Retinal pigment epithelial cell (primary cell): Measurements from ENCODE around the gene SIRPA.

ENCODE experiments used
- DNase-seq: peaks from one replicate; pipeline ENCODE4 v3.0.0-alpha.2; 2010; ENCODE audit warnings: low read depth
- H3K4me3 ChIP-seq: 2 replicates; pipeline ENCODE4 v1.5.1; 2011; ENCODE audit warnings: mild to moderate bottlenecking, low read length, control low read depth, moderate library complexity
- TF ChIP-seq, protein P1 (sequence below): conservative IDR thresholded peaks from 2 replicates; pipeline ENCODE4 v1.5.1; 2011; ENCODE audit warnings: low read depth, low read length, control low read depth, inconsistent platforms

The SIRPA gene

DNA sequence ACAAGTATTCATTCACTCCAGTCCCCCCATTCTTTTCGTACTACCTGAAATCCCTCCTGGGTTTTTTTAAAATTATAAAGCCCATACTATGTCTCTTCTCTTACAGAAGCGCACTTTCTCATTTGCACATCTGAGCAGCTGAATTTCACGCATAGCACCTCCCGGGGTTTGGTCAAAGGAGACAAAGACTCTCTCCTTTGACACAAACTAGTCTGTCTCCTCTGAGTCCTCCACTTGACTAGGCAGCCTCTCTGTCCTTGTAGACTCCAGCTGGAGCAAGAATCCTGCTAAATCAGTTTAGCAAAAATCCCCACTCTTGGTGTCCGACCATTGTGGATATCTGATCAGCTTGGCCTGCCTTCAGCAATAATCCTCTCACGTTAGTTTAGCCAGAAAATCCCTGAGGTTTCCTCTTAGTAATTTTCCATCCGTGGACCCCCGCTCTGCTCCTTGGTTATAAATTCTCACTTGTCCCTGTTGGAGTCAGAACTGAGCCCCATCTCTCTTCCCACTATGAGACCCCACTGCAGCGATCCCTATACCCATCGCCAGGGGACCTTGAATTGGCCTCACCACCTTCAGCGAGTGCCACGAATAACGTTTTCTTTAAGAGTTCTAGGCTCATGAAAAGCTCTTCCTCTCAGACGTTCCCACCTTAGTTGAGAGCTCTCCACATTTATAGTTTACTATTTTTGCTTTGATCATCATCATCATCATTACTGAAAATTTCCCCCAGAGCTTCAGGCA is 69.6 kb downstream of the SIRPA start:
- DNase-seq, result no peak
- no peak overlapping the region for H3K4me3 ChIP-seq
- TF ChIP-seq, protein P1, sequence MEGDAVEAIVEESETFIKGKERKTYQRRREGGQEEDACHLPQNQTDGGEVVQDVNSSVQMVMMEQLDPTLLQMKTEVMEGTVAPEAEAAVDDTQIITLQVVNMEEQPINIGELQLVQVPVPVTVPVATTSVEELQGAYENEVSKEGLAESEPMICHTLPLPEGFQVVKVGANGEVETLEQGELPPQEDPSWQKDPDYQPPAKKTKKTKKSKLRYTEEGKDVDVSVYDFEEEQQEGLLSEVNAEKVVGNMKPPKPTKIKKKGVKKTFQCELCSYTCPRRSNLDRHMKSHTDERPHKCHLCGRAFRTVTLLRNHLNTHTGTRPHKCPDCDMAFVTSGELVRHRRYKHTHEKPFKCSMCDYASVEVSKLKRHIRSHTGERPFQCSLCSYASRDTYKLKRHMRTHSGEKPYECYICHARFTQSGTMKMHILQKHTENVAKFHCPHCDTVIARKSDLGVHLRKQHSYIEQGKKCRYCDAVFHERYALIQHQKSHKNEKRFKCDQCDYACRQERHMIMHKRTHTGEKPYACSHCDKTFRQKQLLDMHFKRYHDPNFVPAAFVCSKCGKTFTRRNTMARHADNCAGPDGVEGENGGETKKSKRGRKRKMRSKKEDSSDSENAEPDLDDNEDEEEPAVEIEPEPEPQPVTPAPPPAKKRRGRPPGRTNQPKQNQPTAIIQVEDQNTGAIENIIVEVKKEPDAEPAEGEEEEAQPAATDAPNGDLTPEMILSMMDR, result peak; percentile 39

GRCh38 chr20:1965520-1966351 is 70.5 kb downstream of the SIRPA start:
- no peak overlapping the region for H3K4me3 ChIP-seq

DNA sequence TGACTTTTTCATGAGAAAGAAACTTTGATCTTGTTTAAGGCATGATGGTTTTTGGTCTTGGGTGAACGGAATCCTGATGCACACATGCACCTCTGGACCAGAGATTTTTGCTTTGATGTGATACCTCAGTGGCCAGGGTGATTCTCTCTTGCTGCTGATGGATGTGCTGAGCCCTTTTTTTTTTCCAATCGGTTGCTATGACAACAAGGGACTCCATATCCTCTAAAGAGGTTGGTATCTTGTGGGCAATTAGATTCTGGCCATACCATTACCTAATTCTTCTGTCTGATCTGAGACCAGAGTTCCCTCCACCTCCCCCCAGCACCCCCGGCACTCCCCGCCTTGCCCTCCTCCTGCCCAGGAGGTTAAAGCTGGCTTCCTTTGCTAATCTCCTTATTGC is 73.8 kb downstream of the SIRPA start:
- no peak for DNase-seq
- TF ChIP-seq, protein P1, result no peak
- H3K4me3 ChIP-seq, result no peak overlapping the region

More at GRCh38 chr20:1965520-1966351, 70.5 kb downstream of the SIRPA start:
- TF ChIP-seq, protein P1, result peak; percentile 90
- no peak for DNase-seq

- no peak for DNase-seq
- H3K4me3 ChIP-seq, result no peak overlapping the region
- TF ChIP-seq, protein P1, result no peak
These were observed 76.8 kb downstream of the SIRPA start for GRCh38 chr20:1971893-1972586.

- TF ChIP-seq, protein P1, result no peak
- no peak for DNase-seq
- no peak overlapping the region for H3K4me3 ChIP-seq
These were observed 78.6 kb downstream of the SIRPA start for GRCh38 chr20:1973601-1974440.

DNA sequence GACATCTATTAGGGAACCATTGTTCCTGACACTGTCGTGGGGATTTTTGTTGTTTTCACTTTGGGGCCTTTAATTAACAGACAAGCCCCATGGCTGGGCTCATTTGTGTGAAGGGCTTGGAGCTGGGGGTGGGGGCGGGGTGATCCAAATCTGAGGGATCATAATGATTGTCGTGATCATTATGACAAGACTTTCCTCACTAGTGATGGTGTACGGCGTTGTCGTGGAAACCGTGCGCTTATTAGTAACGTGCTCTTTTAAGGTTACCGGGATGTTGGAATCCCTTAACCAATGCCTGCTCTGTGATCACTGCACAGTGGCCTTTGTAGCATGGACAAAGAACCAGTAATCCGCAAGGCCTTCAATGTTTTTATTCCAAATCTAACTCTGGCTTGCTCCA is 80.1 kb downstream of the SIRPA start:
- TF ChIP-seq, protein P1, result no peak
- H3K4me3 ChIP-seq, result no peak overlapping the region
- DNase-seq, result no peak
